GM19438 (cell line): ENCODE results near the gene CHD6.

Source experiments
- ATAC-seq: cut with Tn5 transposase; IDR thresholded peaks from one replicate; pipeline ENCODE4 v1.9.1; 2021; ENCODE audit warnings: low read depth; ENCODE audit not compliant: unreplicated experiment

Gene CHD6

GRCh38 chr20:41377275-41377674 lies 240.9 kb downstream of the CHD6 start:
- ATAC-seq, result no peak

GRCh38 chr20:41376349-41376748 lies 241.8 kb downstream of the CHD6 start:
- no peak for ATAC-seq

- no peak for ATAC-seq
These were observed 242.3 kb downstream of the CHD6 start for GRCh38 chr20:41375846-41376245.

GRCh38 chr20:41373931-41374920 lies 244.0 kb downstream of the CHD6 start:
- ATAC-seq, result no peak

- no peak for ATAC-seq
These were observed 244.9 kb downstream of the CHD6 start for GRCh38 chr20:41373251-41373783.

GRCh38 chr20:41371371-41371770 lies 246.8 kb downstream of the CHD6 start:
- no peak for ATAC-seq

- no peak for ATAC-seq
These were observed 248.0 kb downstream of the CHD6 start for GRCh38 chr20:41370176-41370575.

- no peak for ATAC-seq
These were observed 248.5 kb downstream of the CHD6 start for GRCh38 chr20:41369673-41370072.

- no peak for ATAC-seq
These were observed 250.2 kb downstream of the CHD6 start for GRCh38 chr20:41367956-41368355.

GRCh38 chr20:41367393-41367695 lies 250.8 kb downstream of the CHD6 start:
- ATAC-seq, result no peak

GRCh38 chr20:41366546-41367392 lies 251.4 kb downstream of the CHD6 start, which contains the start of gene EMILIN3:
Gene EMILIN3, minus strand, starts transcription at chr20:41366818. Its CDS starts 184 bp downstream, at chr20:41366634.
- no peak for ATAC-seq

- no peak for ATAC-seq
These were observed 252.2 kb downstream of the CHD6 start for GRCh38 chr20:41365777-41366545.

GRCh38 chr20:41364967-41365765 lies 253.0 kb downstream of the CHD6 start:
- ATAC-seq, result no peak

GRCh38 chr20:41364236-41364855 lies 253.8 kb downstream of the CHD6 start:
- no peak for ATAC-seq

GRCh38 chr20:41363601-41364000 lies 254.6 kb downstream of the CHD6 start:
- no peak for ATAC-seq

GRCh38 chr20:41362748-41363140 lies 255.4 kb downstream of the CHD6 start:
- ATAC-seq, result no peak

- ATAC-seq, result no peak
These were observed 256.1 kb downstream of the CHD6 start for GRCh38 chr20:41361757-41362747.
